GM21825 (cell line): ENCODE results near the gene PALD1.

Experiments used
- ATAC-seq: cut with Tn5 transposase; IDR thresholded peaks from one replicate; pipeline ENCODE4 v1.9.1; 2021; ENCODE audit warnings: mild to moderate bottlenecking, moderate library complexity; ENCODE audit not compliant: unreplicated experiment

The PALD1 gene

DNA sequence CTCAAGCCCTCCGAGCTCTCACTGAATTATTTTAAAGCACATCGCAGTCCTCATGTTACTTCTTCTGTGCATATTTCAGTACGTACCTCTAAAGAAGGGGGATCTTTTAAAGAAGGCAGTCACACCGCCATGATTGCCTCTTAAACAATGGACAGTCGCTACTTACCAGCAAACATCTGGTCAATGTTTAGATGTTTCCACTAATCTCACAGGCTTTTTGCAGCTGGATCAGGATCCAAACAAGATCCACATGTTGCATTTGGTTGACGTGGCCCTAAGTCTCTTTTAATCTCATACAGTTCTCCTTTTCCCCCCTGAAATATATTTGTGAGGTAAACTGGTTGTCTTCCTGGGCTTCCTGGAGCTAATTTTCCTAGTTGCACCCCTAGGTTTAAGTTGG is 74.0 kb downstream of the PALD1 start:
- no peak for ATAC-seq

- no peak for ATAC-seq
Observed at GRCh38 chr10:70555371-70555770, 76.8 kb downstream of the PALD1 start.

DNA sequence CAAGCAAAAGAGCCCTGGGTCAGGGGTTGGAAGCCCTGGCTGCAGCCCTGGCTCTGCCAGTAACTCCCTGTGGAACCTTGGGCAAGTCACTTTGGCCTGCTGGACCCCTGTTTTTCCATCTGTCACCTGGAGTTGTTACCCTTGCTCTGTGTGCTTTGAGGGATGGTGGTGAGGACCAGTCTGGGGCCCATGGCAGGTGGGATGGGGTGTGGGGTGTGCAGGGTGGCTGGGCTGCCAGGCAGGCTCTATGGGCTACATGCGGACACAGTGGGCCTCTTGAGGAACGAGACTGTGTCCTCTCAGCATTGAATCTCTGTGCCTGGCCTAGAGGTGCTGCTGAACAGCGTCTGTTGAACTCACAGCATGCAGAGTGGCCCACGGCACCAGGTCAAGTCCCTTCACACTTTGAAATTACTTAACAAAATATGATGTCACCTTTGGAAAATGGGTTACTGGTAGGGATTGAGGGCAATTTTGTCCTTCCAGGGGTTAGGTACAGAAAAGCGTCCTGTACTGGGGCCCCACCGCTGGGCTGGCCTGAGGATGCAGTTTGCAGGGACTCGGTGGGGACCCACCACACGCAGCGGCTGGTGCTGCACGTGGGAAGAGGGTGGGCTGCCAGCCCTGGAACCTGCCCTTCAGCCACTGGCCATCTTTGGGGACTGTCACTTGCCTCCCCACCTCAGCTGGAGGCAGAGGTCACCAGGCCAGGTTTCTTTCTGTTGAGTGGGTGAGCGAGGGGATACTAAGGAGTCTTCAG is 78.7 kb downstream of the PALD1 start:
- ATAC-seq = no peak

GRCh38 chr10:70557876-70558275 is 79.3 kb downstream of the PALD1 start:
- no peak for ATAC-seq

DNA sequence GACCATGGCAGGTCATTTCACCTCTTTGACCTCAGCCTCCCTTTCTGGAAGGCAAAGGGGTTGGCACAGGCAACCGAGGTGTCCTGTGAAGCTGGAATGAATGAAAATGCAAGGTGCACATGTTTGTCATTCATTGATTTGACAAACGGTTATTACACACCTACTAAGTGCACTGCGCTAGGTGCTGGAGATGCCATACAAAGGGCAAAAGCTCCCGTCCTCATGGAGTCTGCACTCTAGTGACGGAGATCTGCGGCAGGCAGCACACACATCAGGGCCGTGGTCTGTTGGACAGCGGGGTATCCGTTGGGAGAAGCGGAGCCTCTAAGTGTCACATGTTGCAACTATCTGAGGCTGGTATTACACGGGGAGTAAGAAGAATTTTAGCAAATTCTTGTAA is 79.7 kb downstream of the PALD1 start:
- ATAC-seq = no peak

- ATAC-seq = peak; percentile 56
Observed at GRCh38 chr10:70558871-70559810, 80.6 kb downstream of the PALD1 start.

DNA sequence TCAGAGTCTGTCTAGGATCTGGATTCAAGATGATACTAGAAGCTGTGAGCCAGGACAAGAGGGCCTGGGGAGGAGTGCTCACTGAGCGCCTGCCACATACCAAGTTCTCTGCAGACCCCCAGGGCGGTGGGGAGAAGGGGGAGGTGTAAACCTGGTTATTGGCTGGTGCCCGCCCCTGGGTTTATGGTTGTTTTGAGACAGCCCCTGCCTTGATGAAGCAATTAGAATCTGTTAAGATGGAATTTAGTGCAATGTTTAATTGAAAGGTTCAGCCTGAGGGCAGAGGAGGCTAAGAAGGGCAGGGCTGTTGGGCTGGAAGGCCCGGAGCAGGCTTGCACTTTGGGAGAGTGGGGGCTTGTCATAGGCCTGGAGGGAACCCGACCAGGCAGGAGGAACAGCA is 81.3 kb downstream of the PALD1 start:
- ATAC-seq = no peak

- no peak for ATAC-seq
Observed at GRCh38 chr10:70560511-70560941, 82.0 kb downstream of the PALD1 start.

GRCh38 chr10:70561070-70561469 is 82.5 kb downstream of the PALD1 start:
- no peak for ATAC-seq

DNA sequence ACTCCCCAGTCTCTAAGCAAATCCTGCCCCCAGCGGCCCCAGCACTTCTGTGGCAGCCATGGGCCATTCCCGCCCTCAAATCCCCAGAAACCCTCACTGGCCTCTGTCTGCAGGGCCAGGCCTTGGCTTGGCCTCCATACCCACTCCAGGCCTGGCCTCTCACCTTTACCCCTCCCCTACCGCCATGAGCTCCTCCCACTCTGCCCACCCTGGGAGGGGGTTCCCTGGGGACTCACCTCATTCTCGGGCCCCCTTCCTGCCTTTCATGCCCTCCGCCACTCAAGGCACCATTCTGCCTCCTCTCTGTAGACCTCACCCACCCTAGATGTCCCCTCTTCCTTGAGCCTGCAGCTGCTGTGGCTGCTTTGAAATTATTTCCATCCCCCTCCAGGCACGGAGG is 83.0 kb downstream of the PALD1 start:
- ATAC-seq = no peak

- ATAC-seq = no peak
Observed at GRCh38 chr10:70562036-70562755, 83.6 kb downstream of the PALD1 start.

- no peak for ATAC-seq
Observed at GRCh38 chr10:70563230-70563629, 84.7 kb downstream of the PALD1 start.

DNA sequence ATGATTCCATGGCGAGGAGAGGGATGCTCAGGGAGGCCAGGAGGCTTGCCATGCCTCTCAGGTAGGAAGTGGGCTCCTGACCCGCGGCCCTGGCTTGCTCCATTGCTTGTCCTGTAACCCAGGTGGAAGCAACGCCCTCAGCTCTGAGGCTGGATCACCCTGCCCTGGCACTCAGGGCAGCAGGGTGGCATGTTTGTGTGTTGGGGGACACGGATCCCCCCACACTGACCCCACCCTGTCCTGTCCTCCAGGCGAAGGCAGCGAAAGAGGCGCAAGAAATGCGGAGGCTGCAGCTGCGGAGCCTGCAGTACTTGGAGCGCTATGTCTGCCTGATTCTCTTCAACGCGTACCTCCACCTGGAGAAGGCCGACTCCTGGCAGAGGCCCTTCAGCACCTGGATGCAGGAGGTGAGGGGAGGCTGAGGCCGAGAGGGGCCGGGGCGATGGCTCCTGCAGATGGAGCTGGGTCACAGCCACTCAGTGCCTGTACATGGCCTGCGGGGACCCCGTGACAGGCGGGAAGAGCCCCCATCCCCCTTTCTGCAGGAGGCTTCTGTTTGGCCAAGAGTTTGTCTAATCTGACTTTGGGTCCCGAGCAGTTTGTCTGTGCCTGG is 85.7 kb downstream of the PALD1 start:
- no peak for ATAC-seq

GRCh38 chr10:70564901-70565351 is 86.4 kb downstream of the PALD1 start:
- ATAC-seq = no peak

DNA sequence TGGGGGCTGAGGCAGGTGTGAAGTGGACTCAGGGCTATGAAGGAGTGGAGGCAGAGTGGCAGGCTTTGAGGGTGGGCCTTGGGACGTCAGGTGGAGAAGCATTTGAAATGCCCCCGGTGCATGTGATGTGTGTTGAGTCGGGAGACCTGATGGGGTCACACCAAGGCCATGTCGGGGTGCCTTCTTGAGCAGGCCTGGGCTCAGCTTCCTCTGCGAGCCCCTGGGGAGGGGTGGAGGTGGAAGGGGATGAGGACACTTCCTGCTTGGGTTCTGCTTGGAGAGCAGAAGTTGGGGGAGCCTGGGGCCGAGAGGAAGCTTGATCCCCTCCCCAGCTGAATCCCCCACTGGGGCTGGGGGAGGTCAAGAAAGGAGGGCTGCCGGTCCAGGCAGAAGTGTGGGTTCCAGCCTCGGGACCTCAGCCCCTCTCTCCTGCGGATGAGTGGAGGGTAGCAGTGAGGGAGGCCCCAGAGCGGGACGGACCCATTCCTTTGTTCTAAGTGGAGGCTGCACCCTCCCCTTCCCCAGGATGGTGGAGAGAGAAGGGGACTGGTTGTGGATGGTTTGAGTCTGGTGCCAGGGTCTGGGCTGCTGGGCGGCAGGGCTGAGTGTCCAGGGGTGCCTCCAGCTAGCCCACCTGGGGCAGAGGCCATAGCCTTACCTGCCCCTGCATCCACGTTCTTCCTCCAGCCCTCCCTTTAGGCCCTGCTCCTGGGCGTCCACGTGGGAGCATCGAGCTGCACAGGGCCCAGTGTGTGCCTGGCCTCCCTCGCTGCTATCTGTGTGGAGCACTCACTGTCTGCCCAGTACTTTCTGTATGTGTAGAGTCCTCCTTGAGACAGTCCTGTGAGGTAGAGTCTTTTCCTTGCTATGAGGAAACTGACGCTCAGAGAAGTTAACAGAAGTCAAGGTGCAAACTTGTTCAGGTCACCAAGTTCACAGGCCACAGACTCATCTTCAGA is 87.3 kb downstream of the PALD1 start:
- no peak for ATAC-seq

- no peak for ATAC-seq
Observed at GRCh38 chr10:70566515-70567290, 88.1 kb downstream of the PALD1 start.

GRCh38 chr10:70567603-70568002 is 89.0 kb downstream of the PALD1 start:
- no peak for ATAC-seq

- no peak for ATAC-seq
Observed at GRCh38 chr10:70568113-70568512, 89.5 kb downstream of the PALD1 start.
